A204.1 (cell line): ENCODE measurements around the gene HEXIM1.

Experiments
- FAIRE-seq: peaks from 2 replicates; lab custom pipeline; 2012; peaks lifted over from hg19 to GRCh38; lab: Jason Lieb, UNC

The HEXIM1 gene

GRCh38 chr17:45147581-45148182 lies 593 bp upstream of the HEXIM1 start:
- peak; percentile 29 for FAIRE-seq

DNA sequence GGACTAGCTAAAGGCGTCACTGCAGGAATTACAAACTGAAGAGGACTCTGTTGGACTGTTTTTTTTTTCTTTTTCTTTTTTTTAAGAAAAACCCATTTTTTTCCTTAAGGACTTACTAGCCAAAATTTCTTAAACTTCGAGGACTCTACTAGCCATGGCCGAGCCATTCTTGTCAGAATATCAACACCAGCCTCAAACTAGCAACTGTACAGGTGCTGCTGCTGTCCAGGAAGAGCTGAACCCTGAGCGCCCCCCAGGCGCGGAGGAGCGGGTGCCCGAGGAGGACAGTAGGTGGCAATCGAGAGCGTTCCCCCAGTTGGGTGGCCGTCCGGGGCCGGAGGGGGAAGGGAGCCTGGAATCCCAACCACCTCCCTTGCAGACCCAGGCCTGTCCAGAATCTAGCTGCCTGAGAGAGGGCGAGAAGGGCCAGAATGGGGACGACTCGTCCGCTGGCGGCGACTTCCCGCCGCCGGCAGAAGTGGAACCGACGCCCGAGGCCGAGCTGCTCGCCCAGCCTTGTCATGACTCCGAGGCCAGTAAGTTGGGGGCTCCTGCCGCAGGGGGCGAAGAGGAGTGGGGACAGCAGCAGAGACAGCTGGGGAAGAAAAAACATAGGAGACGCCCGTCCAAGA lies 878 bp downstream of the HEXIM1 start:
- FAIRE-seq, result no peak

DNA sequence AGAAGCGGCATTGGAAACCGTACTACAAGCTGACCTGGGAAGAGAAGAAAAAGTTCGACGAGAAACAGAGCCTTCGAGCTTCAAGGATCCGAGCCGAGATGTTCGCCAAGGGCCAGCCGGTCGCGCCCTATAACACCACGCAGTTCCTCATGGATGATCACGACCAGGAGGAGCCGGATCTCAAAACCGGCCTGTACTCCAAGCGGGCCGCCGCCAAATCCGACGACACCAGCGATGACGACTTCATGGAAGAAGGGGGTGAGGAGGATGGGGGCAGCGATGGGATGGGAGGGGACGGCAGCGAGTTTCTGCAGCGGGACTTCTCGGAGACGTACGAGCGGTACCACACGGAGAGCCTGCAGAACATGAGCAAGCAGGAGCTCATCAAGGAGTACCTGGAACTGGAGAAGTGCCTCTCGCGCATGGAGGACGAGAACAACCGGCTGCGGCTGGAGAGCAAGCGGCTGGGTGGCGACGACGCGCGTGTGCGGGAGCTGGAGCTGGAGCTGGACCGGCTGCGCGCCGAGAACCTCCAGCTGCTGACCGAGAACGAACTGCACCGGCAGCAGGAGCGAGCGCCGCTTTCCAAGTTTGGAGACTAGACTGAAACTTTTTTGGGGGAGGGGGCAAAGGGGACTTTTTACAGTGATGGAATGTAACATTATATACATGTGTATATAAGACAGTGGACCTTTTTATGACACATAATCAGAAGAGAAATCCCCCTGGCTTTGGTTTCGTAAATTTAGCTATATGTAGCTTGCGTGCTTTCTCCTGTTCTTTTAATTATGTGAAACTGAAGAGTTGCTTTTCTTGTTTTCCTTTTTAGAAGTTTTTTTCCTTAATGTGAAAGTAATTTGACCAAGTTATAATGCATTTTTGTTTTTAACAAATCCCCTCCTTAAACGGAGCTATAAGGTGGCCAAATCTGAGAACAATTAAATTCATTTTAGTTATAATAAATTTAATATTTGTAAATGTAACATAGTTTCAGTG lies 1.7 kb downstream of the HEXIM1 start:
- no peak for FAIRE-seq

DNA sequence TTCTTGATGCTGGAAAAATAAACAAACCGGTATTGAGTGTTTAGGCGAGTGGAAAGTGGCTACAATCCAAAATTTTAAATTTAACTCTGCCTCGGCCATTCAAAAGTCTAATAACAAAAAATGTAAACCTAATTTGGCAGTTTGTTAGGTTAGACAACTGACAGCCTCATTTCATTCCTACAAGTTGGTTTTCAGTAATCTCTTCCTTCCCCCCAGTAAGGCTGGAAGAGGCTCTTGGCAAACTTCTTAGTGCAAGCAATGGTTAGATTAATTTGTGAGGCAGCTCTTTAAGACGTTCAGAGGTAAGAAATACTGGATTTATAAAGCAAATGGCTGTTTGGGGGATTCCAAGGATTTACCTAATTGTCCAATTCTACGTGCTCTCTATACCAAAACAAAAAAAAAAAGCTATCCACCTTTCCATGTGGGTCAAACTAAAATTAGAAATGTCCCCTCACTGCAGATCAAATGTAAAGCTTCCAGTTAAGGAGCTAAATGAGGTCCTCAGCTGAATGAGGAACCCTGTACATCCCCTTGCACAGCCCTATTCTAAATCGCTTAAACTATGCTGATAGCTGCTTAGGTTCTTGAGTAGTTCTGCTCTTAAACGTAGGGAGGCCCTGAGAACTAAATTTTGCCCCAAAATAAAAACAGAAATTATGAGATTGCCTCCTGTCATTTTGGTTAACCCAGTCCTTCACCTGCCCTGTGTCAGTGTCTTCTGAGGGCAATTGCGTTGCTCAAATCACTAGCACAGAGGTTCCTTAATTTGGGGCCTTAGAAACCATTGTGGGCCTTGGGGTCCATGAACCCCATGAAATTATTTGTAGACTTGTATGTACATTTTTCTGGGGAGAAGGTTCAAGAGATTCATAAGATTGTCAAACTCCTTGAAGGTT lies 2.9 kb downstream of the HEXIM1 start:
- FAIRE-seq, result no peak

DNA sequence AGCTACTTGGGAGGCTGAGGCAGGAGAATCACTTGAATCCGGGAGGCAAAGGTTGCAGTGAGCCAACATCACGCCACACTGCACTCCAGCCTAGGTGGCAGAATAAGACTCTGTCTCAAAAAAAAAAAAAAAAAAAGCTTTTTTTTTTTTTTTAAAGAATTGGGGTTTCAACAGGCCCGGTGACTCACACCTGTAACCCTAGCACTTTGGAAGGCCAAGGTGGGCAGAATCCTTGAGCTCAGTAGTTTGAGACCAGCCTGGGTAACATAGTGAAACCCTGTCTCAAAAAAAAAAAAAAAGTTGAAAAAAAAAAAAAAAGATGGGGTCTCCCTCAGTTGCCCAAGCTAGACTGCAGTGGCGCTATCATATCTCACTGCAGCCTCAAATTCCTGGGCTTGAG lies 6.8 kb downstream of the HEXIM1 start:
- no peak for FAIRE-seq

DNA sequence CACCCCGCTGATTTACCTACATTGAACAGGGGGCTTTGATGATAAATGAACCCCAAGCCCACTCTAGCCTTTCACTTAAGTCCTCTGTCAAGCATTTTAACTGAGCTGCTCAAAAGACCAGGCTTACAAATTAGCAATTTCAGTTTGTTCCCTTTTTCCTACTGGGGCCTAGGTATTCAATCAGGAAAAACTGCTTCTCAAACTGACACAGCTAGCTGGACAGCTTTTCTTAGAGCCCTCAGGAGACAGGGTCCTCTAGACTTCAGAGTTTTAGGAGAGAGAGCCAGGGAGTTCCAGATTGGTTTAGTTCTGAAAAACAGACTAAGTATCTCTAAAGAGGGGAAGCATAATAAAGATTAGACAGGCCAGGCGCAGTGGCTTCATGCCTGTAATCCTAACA lies 7.2 kb downstream of the HEXIM1 start:
- FAIRE-seq, result no peak

DNA sequence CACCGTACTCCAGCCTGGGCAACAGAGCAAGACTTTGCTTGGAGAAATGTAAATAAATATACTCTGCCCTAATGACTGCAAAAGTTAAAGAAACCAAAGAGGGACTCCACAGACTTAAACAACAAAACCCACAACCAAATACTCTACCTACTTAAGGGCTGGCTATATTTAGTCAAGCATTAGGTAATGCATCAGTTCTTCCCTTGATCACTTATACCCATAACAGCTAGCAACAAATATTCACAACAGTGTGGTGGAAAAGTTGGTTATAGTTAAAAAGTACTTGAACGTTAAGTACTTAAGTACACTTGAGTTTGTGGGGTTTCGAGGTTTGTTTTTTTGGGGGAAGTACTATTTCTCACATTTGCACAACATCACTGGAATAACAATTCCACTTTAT lies 8.0 kb downstream of the HEXIM1 start:
- FAIRE-seq, result no peak

DNA sequence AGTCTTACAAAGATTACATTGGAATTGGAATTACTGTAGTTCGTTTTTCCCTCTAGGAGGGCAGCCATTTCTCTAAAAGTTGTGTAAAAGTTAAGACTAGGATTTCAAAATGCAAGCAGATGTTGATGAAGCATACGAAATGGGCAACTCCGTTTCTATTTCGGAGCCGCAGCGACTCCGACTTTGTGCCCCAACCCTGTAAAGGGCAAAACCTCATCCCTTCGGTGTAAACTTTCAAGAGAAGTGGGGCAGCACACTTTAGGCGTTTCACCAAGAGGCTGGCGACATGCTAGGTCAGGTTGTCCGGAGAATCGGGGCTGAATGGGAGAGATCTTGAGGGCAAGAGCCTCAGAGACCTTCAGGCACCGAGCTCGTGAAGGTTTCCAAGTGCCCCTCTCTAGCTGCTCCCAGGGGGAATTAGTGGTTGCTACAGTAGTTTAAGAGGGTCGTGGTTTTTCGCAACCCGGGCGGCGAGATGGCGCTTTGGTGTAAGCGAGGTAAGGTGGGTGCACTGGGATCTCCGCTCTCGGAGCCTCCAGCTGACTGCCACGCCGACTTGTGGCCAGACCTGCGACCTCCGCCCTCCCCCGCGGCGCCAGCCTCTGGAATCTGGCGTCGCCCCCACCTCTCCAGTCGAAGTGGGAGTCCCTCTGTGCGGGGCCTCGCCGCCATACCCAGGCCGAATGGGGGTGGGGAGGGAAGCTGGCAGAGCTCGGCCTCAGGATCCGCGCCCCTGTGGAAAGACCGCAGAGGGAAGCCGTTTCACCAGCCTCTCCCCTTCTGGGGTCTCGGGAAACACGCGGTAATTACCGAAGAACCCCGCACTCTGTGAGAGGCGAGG lies 12.4 kb downstream of the HEXIM1 start:
- FAIRE-seq, result no peak

GRCh38 chr17:45161288-45162024 lies 13.2 kb downstream of the HEXIM1 start, which contains the start of gene HEXIM2:
HEXIM2 (plus strand) TSS chr17:45161875; CDS start chr17:45162794, 919 bp downstream.
- FAIRE-seq, result peak; percentile 99

DNA sequence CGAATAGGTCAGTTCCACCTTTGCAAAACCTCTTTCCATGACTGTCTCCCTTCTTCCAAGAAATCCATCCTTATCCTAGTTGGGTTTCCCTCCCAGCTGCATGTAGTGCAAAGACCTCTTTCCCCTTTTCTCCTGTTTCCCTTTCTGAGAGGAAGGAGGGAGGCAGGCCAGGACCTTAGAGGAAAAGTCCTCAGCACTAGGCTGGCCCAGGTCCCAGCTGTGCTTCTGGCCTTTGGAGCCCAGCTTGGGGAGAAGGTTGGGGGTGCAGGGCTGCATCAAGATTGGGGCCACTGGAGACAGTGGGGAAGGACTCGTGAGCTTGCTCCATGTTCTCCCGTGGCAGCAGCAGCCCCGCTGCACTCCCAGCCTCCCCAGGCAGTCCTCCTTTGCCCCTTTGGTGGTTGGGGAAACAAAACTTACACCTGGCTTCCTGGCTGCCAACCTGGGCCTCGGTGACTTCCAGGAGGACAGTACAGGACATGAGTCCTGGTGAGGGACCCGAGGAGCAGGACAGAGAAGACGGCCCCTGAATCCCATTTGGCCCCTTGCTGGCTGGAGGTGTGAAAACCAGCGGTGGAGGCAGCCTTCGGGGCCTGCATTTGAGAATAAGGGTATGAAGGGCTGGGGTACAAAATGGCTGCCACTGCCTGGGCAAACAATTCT lies 13.9 kb downstream of the HEXIM1 start:
- no peak for FAIRE-seq

GRCh38 chr17:45164734-45165269 lies 16.5 kb downstream of the HEXIM1 start:
- no peak for FAIRE-seq

DNA sequence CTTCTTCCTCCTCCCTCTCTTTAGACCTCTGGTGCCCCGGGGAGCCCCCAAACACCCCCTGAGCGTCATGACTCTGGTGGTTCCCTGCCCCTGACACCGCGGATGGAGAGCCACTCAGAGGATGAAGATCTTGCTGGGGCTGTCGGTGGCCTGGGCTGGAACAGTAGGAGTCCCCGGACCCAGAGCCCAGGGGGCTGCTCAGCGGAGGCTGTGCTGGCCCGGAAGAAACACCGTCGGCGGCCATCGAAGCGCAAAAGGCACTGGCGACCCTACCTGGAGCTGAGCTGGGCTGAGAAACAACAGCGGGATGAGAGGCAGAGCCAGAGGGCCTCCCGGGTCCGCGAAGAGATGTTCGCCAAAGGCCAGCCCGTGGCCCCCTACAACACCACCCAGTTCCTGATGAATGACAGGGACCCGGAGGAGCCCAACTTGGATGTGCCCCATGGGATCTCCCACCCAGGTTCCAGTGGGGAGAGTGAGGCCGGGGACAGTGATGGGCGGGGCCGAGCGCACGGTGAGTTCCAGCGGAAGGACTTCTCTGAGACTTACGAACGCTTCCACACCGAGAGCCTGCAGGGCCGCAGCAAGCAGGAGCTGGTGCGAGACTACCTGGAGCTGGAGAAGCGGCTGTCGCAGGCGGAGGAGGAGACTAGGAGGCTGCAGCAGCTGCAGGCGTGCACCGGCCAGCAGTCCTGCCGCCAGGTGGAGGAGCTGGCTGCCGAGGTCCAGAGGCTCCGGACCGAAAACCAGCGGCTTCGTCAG lies 20.9 kb downstream of the HEXIM1 start:
- no peak for FAIRE-seq

DNA sequence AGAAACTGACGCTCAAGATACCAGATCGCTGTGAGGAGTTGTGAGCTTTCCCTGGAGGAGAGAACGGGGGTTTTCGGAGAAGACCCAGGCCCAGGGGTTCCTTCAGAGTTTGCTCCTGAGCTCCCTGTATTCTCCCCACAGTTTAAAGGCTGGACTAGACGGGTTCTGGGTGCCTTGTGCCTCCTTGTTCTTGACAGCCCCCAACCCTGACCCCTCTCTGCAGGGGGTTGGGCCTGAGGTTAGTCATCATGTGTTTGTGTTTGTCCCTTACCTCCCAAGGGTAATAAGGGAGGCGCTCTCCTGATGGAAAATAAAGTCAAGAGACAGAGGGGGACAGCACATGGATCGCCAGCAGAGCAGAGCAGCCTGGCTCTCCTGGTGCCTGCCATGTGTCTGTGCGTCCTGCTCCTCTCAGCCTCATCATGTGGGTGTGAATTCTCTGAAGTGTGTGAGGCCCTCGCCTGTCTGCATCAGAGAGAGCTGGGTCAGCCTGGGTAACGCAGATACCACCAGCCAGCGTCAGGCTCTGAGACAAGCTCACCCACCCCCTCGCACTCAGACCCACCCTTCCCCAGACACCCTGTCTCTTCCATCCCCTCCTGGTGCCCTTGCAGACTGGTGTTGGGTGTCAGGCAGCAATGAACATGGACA lies 22.1 kb downstream of the HEXIM1 start:
- no peak for FAIRE-seq

DNA sequence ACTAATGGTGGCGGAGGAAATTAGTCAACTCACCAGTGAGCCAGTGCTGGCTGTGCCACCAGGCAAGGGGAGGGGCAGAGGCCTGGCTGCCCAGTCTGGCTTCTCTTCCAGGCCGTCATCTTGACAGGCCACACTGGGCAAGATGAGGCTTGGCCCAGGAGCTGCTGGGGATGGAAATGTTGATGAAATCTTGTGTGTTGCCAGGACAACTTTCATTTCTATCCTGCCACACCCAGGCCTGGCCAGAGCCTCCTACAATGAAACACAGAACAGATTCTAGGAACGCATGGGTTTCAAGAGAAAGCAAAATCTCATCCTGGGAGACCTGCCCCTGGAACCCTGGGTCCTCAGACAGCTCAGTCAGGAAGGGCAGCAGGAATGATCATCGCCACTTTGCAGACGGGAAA lies 22.7 kb downstream of the HEXIM1 start:
- FAIRE-seq, result peak; percentile 73

GRCh38 chr17:45171338-45172231 lies 23.3 kb downstream of the HEXIM1 start:
- FAIRE-seq, result no peak

DNA sequence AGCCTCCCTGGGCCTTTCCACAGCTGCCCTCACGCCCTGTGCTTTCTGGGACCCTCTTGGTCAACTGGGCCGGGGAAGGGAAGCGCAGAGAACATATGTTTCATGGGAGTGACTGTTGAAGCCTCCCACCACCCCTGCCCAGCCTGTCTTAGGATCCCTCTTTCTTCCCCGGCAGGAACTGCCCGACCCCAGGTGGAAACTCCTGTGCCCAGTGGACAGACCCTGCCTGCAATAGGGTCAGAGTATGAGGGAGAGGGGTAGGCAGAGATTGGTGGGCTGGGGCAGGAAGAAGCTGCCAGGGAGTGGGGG lies 23.9 kb downstream of the HEXIM1 start:
- FAIRE-seq, result no peak

GRCh38 chr17:45172541-45173286 lies 24.4 kb downstream of the HEXIM1 start:
- peak; percentile 9 for FAIRE-seq
